GM23338 (cell line): ENCODE results near the gene KCNN3.

Experiments used
- CTCF ChIP-seq, 2 experiments: fragments of 200-600 bp in 1 of 2; sonication (generic) in 1 of 2; conservative IDR thresholded peaks; 2 replicates each; pipeline versions ENCODE4 v1.5.1 to v1.6.1; 2016 to 2017; ENCODE audit warnings: antibody characterized with exemption in 2 of 2, low read depth in 2 of 2, mild to moderate bottlenecking in 2 of 2, moderate library complexity in 1 of 2
- EZH2 ChIP-seq: fragments of 200-600 bp; sonication (generic); IDR thresholded peaks from one replicate; pipeline ENCODE4 v1.8.0; 2017; ENCODE audit warnings: antibody characterized with exemption, mild to moderate bottlenecking, low read depth; ENCODE audit not compliant: unreplicated experiment
- EZH2phosphoT487 ChIP-seq: fragments of 200-600 bp; sonication (generic); IDR thresholded peaks from one replicate; pipeline ENCODE4 v1.8.1; 2018; ENCODE audit warnings: antibody characterized with exemption; ENCODE audit not compliant: unreplicated experiment
- JUNB ChIP-seq: IDR thresholded peaks from one replicate; pipeline ENCODE4 v1.6.1; 2016; ENCODE audit warnings: antibody characterized with exemption; ENCODE audit not compliant: unreplicated experiment
- REST ChIP-seq: IDR thresholded peaks from one replicate; pipeline ENCODE4 v1.6.1; 2018; ENCODE audit warnings: antibody characterized with exemption; ENCODE audit not compliant: unreplicated experiment

GRCh38 chr1:154838988-154839387, 31.1 kb downstream of the KCNN3 start:
- TF ChIP-seq EZH2 (no peak), CTCF (conservative IDR thresholded peaks at IDR 0.05; ENCODE audit: low read depth in 2 of 2) (no peak), REST (no peak), EZH2phosphoT487 (no peak), JUNB (no peak)
